ENCODE results near the gene ZNF775. TPM values are rescaled to one million over a fixed set of nuclear protein-coding genes. Genes with fewer than 3 reads are reported as not detected.

The ZNF775 gene
- polyA plus RNA-seq, 4 donors = 3.8 to 9.4 (median 4.4) TPM

GRCh38 chr7:150399421-150400007 is 20.4 kb downstream of the ZNF775 start:
- DNase-seq (ENCODE audit: low read depth in 4 of 4, low spot score in 3 of 4) = no peak

- no peak for DNase-seq (ENCODE audit: low read depth in 4 of 4, low spot score in 3 of 4)
These were observed 21.1 kb downstream of the ZNF775 start for GRCh38 chr7:150400008-150400787.

- DNase-seq (ENCODE audit: low read depth in 4 of 4, low spot score in 3 of 4) = no peak
These were observed 21.8 kb downstream of the ZNF775 start for GRCh38 chr7:150400788-150401423.

GRCh38 chr7:150401424-150401790 is 22.3 kb downstream of the ZNF775 start:
- DNase-seq (ENCODE audit: low read depth in 4 of 4, low spot score in 3 of 4) = no peak

- no peak for DNase-seq (ENCODE audit: low read depth in 4 of 4, low spot score in 3 of 4)
These were observed 22.9 kb downstream of the ZNF775 start for GRCh38 chr7:150401861-150402631.

- DNase-seq (ENCODE audit: low read depth in 4 of 4, low spot score in 3 of 4) = no peak
These were observed 23.7 kb downstream of the ZNF775 start for GRCh38 chr7:150402671-150403321.

- no peak for DNase-seq (ENCODE audit: low read depth in 4 of 4, low spot score in 3 of 4)
These were observed 24.4 kb downstream of the ZNF775 start for GRCh38 chr7:150403376-150404171.

- DNase-seq (ENCODE audit: low read depth in 4 of 4, low spot score in 3 of 4) = no peak
These were observed 25.2 kb downstream of the ZNF775 start for GRCh38 chr7:150404172-150404804.

- DNase-seq (ENCODE audit: low read depth in 4 of 4, low spot score in 3 of 4) = peak; percentile 72 to 80 (median 76)
These were observed 25.9 kb downstream of the ZNF775 start for GRCh38 chr7:150404805-150405583.

GRCh38 chr7:150405584-150406311 is 26.6 kb downstream of the ZNF775 start:
- no peak for DNase-seq (ENCODE audit: low read depth in 4 of 4, low spot score in 3 of 4)

- no peak for DNase-seq (ENCODE audit: low read depth in 4 of 4, low spot score in 3 of 4)
These were observed 27.1 kb downstream of the ZNF775 start for GRCh38 chr7:150406312-150406566.

GRCh38 chr7:150406567-150407421 is 27.7 kb downstream of the ZNF775 start:
- DNase-seq (ENCODE audit: low read depth in 4 of 4, low spot score in 3 of 4) = peak in 1 of 4 donors; percentile 58

- no peak for DNase-seq (ENCODE audit: low read depth in 4 of 4, low spot score in 3 of 4)
These were observed 28.7 kb downstream of the ZNF775 start for GRCh38 chr7:150407588-150408392.

GRCh38 chr7:150408393-150409299 is 29.5 kb downstream of the ZNF775 start:
- no peak for DNase-seq (ENCODE audit: low read depth in 4 of 4, low spot score in 3 of 4)

GRCh38 chr7:150409300-150410030 is 30.3 kb downstream of the ZNF775 start:
- no peak for DNase-seq (ENCODE audit: low read depth in 4 of 4, low spot score in 3 of 4)
